IPS-18c (cell line): Measurements from ENCODE around the gene PI16.

Experiments used
- H3K4me3 ChIP-seq: 2 replicates; pipeline ENCODE4 v1.7.0; 2013; ENCODE audit warnings: low read depth, mild to moderate bottlenecking, low read length, moderate library complexity; ENCODE audit not compliant: insufficient read depth
- H3K9me3 ChIP-seq: one replicate; pipeline ENCODE4 v1.6.1; 2013; ENCODE audit warnings: mild to moderate bottlenecking, low read length, moderate library complexity; ENCODE audit not compliant: control insufficient read depth, insufficient read depth

Gene PI16, protein sequence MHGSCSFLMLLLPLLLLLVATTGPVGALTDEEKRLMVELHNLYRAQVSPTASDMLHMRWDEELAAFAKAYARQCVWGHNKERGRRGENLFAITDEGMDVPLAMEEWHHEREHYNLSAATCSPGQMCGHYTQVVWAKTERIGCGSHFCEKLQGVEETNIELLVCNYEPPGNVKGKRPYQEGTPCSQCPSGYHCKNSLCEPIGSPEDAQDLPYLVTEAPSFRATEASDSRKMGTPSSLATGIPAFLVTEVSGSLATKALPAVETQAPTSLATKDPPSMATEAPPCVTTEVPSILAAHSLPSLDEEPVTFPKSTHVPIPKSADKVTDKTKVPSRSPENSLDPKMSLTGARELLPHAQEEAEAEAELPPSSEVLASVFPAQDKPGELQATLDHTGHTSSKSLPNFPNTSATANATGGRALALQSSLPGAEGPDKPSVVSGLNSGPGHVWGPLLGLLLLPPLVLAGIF

DNA sequence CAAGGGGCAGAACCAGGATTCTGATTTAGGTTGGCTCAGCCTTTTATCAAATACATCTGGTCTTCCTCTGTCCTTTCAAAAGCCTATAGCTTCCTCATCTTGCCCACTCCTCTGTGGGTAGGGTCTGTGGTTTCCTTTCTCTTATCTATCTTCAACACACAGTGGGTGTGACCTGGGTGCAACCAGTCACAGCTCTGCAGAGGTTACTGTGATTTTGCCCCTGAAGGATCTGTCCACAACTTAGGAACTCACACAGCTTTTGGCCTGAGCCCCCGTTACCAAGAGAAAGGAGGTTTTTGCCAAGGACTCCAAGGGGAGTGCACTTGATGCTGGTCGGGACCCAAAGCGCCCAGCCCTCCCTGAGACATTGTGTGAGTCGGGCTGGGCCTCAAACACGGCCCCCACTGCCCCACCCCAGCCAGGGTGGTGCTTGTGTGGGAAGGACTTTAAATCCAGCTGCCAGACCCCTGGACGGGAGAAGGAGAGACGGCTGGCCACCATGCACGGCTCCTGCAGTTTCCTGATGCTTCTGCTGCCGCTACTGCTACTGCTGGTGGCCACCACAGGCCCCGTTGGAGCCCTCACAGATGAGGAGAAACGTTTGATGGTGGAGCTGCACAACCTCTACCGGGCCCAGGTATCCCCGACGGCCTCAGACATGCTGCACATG lies at the start of gene PI16:
PI16 (plus strand) TSS at position 477 of the 670 bp plus-strand sequence; CDS start at position 500, 23 bp downstream.
- Histone ChIP-seq H3K9me3 (no peaks in the 10 kb centered on the region), H3K4me3 (no peak within 1 kb of the TSS)

DNA sequence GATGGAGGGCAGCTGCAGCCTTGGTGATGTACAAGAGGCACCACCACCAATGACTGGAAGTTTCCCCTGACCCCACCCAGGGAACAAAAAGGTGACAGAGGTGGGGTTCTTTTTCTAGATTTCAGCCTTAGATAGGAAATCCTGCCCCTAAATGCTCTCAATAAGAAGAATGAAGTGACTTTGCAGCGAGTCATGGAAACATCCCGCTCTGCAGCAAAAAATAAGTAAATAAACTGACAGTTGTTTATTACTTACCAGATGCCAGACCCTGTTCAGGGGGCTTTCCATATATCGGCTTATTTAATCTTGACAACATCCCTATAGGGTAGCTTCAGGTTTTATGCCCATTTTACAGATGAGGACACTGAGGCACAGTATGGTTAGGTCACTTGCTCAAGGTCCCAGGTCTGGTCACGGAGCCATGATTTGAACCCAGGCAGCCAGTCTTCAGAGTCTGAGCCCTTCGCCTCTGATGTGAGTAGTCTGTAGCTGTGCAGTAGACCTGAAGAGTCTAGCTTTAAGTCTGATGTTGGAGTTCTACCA lies 49.6 kb upstream of the PI16 start:
- Histone ChIP-seq H3K4me3 (no peak overlapping the region), H3K9me3 (no peaks in the 10 kb centered on the region)

DNA sequence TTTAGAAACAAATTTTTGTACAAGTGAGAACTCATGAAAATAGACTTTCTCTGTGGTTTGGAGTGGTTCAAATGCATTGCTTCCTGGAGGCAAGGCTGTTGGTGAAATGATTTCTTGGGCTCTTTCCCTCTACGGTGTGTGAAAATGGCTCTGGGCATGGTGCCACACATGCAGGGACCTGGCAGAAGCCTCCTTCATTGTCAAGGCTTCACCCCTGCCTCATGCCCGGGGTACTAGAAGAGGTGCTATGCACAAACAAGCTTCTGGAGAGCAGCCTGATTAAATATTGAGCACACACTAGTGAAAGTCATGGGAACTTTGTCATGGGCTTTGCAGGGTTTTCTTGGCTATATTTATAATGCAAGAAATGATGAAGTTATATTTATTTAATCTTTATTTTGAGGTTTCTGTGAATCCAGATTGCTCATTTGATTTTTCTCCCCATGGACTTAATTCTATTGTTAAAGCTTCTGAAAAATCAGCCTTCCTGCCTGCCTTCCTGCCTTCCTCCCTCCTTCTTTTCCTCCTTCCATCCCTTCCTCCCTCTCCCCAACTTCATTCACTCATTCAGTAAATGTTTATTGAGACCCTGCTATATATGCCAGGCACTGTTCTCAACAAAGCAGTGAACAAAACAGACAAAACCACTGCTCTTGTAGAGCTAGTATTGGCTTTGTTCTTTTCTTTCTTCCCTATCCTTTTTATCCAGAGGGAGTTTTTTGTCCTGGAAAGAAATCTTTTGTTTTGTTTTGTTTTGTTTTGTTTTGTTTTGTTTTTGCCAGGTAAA lies 47.8 kb upstream of the PI16 start:
- Histone ChIP-seq H3K4me3 (no peak overlapping the region), H3K9me3 (no peaks in the 10 kb centered on the region)

DNA sequence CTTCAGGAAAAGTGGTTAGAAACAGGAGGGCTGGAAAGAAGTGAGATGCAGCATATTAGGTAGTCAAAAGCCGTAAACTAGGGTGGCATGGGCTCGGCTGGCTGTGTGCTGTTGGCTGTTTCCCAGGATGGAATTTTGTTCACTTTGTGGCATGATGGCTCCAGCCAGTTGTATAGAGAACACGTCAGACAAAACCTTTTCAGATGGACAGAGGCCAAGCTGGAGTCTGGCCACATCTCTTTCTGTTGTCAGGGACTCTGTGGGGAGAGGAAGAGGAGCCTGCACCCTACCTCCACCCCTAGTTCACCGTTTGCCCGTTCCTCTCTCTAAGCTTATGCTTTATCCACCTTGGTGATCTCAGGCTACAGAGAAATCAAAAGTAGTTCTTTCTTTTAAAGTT lies 46.8 kb upstream of the PI16 start:
- no peak overlapping the region for H3K4me3 ChIP-seq
- H3K9me3 ChIP-seq = no peaks in the 10 kb centered on the region

DNA sequence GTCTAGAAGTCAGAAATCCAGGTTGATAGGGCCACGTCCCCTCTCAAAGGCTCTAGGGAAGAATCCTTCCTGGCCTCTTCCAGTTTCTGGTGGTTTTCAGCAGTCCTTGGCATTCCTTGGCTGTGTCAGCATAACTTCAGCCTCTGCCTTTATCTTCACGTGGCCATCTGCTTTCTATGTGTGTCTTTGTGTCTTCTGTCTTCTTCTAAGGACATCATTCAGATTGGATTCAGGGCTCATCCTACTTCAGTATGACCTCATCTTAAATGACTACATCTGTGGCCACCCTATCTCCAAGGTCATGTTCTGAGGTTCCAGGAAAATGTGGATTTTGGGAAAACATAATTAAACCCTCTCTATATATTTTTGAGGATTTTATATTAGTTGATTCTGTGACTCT lies 45.8 kb upstream of the PI16 start:
- H3K9me3 ChIP-seq = no peaks in the 10 kb centered on the region

DNA sequence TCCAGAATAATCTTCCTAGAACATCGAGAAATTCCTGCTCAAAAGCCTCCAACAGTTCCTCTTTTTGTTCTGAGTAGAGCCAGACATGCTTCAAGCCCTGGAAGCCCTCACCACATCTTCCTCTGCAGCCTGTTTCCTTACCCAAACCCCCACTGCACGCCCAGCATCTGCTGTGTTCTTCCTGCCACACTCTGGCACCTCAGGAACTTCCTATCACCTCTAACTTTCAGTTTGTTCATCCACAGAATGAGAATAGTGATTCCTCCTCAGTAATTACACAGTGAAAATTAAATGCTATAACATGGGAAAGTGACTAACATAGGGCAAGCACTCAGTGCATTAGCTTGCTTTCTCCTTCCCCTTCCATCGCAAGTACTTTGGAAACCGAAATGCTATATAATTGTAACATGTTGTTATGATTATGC lies 42.5 kb upstream of the PI16 start:
- Histone ChIP-seq H3K9me3 (no peaks in the 10 kb centered on the region), H3K4me3 (no peak overlapping the region)

More for the DNA sequence above, 45.8 kb upstream of the PI16 start:
- H3K4me3 ChIP-seq = no peak overlapping the region

DNA sequence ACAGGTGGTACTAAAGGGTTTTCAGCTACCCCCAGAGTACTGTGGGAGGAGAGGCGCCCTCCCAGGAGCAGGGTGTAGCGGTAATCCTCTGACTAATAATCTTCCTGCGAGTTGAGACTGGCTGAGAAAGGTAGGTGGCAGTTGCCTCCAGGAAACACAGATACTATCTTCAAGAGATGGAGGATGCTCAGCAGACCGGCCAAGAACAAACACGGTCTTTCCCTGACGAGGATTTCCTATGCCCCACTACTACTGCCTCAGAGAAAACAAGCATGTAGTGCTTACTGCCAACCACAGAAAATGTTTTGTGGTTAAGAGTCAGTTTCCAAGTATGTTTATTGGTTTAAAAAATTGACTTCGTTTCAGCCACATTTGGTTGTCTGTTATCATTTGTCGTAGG lies 42.0 kb upstream of the PI16 start:
- no peak overlapping the region for H3K4me3 ChIP-seq
- H3K9me3 ChIP-seq = no peaks in the 10 kb centered on the region

DNA sequence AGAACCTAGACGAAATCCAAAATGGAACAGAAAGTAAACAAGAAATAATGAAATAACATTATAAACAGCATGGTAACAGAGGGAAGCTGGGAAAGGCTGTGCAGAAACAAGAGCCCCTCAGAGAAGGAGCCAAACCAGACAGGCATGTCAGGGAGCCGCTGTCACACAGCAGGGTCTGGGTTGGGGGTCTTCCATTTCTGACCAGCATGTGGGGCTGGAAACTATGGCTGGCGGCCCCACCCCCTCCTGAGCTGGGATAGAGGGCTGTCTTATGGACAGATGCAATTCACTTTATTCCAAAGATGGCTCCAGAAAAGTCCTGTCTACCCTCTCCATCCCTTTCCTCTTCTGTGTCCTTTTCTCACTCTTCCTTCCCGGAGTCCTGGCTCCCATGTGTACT lies 41.5 kb upstream of the PI16 start:
- Histone ChIP-seq H3K9me3 (no peaks in the 10 kb centered on the region), H3K4me3 (no peak overlapping the region)

DNA sequence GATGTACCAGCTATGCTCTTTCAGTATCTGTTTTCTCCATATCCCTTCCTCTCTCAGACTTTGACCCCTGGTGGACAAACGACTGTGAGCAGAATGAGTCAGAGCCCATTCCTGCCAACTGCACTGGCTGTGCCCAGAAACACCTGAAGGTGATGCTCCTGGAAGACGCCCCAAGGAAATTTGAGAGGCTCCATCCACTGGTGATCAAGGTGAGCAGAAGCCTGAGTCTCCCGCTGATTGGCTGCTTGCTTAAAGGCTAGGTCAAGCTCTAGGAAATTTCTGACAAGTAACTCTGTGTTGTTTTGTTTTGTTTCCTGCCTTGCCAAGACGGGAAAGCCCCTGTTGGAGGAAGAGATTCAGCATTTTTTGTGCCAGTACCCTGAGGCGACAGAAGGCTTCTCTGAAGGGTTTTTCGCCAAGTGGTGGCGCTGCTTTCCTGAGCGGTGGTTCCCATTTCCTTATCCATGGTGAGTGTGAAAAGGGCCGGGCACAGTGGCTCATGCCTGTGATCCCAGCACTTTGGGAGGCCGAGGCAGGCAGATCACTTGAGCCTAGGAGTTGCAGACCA lies 40.2 kb upstream of the PI16 start:
- Histone ChIP-seq H3K4me3 (no peak overlapping the region), H3K9me3 (no peaks in the 10 kb centered on the region)

DNA sequence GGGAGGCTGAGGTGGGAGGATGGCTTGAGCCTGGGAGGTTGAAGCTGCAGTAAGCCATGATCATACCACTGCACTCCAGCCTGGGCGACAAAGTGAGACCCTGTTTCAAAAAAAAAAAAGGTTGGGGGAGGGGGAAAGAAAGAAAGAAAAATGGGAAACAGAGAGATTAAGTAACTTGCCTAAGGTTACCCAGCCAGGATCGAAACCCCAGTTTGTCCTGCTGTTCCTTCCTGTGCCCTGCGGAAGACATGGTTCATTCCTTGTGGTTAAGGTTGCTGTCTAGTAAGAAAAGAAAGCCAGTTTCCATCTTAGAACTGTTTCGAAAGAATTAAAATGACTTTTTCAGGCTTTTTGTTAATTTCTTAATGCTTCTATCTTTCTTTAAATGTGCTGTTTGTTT lies 38.9 kb upstream of the PI16 start:
- H3K4me3 ChIP-seq = no peak overlapping the region

DNA sequence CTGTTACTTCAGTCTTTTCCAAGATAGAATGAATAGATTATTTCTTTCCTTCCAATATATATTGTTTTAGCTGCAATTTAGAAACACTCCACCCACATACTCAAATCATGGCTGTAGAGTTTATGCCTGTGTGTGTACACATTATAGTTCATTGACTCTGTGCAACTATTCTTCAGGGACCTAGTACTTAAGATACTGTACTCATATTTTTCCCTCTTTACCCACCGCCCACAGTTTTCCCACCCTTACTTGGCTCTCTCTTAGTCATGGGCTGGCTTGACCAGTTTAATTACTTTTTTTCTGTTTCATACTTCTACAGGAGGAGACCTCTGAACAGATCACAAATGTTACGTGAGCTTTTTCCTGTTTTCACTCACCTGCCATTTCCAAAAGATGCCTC lies 38.4 kb upstream of the PI16 start:
- no peaks in the 10 kb centered on the region for H3K9me3 ChIP-seq
- no peak overlapping the region for H3K4me3 ChIP-seq

More for the DNA sequence above, 38.9 kb upstream of the PI16 start:
- H3K9me3 ChIP-seq = no peaks in the 10 kb centered on the region

DNA sequence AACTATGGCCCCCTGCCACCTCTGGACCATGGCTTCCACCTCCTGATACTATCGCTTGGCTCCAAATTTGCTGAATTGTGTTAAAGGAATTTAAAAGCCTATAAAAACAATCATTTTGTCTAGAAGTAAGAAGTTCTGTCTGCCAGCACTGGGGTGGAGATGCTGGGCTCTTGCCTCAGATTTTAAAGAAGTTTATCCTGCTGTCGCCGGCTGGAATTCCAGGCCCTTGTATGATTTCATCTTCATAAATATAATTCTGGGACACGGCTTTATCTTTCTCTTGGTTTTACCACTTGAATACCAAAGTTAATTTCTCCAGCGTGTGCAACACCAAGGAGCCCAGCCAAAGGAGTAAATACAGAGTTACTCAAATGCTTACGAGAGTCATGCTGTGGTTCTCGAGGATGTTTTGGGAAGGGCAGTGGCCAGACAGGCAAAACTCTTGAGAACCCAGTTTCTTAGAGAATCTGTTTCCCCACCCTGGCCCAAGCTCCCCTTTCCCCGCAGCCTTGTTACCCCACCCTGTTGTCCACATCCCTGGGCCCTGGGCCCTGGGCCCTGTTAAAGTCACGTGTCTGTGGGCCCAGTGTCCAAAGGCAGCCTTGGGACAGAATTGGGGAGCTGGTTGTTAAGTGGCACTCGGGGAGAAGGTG lies 36.9 kb upstream of the PI16 start:
- Histone ChIP-seq H3K4me3 (no peak overlapping the region), H3K9me3 (no peaks in the 10 kb centered on the region)

DNA sequence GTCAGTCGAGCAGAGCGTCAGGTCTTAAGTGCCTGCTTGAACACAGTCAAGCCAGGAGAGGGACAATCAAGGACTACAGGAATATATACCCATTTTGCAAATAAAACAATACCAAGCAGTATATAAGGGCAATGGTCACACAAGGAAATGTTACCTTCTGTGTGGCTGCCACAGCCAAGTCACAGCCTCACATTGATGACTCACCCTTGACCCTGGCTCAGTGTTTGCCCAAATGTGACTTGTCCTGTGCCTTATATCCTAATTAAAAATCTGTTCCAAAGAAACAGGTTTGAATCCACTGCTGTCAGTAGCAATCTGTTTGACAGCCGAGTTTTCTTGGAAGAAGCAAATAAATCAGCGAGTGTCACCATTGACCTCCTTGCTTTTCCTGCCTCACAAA lies 34.5 kb upstream of the PI16 start:
- Histone ChIP-seq H3K9me3 (no peaks in the 10 kb centered on the region), H3K4me3 (no peak overlapping the region)

DNA sequence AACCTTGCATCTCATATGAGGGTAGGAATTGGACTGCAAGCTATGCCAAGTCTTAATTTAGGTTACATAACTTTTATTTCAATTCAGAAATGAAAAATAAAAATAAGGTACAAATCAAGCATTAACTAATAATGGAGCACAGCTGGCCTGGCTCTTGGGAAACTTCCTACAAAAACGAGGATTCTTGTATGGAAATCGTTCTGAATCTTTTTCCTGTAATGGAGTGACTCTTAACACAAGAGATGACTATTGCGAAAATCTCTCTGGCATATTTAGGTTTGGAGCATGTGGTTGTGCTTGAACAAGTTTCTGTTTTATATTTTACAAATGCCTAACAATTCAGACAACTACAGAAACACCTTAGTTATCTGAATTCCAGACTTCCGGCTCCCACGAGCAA lies 34.0 kb upstream of the PI16 start:
- no peak overlapping the region for H3K4me3 ChIP-seq
- no peaks in the 10 kb centered on the region for H3K9me3 ChIP-seq

DNA sequence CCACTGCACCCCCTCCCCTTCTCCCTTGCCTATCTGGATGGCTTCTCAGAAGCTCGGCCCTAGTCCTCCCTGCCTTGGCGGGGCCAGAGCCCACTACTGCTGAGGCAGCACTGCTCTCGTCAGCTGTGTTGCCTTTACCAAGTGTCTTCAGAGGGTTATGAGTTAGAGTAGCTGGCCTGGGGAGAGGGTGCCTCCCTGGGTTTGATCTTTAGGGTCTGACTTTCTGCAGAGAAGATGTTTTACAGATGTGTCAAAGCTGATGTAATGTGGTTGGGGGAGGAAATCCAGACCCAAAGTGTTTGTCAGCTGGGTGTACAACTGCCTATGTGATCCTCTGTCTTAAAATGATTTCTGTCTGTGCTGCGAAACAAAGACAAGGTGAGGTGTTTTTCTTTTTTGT lies 30.4 kb upstream of the PI16 start:
- Histone ChIP-seq H3K4me3 (no peak overlapping the region), H3K9me3 (no peaks in the 10 kb centered on the region)

DNA sequence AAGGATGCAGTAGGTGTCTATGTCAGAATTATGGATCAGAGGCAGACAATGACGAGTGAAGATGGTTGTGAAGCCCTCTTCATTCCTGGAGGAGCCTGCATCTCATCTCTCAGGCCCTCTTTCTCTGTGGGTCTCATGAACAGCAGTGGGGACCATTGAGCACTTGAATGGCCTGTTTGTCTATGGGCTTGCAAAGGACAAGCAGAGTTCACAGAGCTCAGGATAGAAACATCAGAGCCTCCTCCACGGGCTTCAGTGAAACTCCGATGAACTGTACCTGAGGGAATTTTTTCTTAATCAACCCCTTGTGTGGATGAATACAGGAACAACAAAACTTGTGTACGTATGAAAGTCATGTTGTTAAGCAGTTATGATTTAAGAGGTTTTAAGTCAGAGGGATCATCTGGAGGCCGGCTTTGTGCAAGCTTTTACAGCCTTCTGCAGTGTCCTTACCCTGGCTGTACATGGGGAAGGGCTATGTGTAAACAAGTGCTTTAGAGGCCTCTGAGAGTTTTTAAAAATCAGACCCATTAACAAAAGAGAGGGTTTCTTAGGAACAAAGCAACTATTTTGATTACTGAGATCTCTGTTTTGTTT lies 29.7 kb upstream of the PI16 start:
- no peak overlapping the region for H3K4me3 ChIP-seq
- no peaks in the 10 kb centered on the region for H3K9me3 ChIP-seq
